NB4 (cell line): Measurements from ENCODE around the gene MCF2L.
"Not testable (repeated sequence)": the region's sequence is repeated elsewhere in the genome, so short reads cannot be mapped to it uniquely, and the experiment has no call there.

Experiments
- DNase-seq: peaks from one replicate; pipeline ENCODE4 v3.0.0; 2010; ENCODE audit warnings: low read depth
- H3K4me3 ChIP-seq: one replicate; pipeline ENCODE4 v1.5.1; 2011; ENCODE audit warnings: mild to moderate bottlenecking, low read depth, low read length, moderate library complexity
- MYC ChIP-seq: IDR thresholded peaks from 2 replicates; pipeline ENCODE4 v1.6.1; 2011; ENCODE audit warnings: low read depth, low read length
- POLR2A ChIP-seq: IDR thresholded peaks from 2 replicates; pipeline ENCODE4 v1.6.1; 2011; ENCODE audit warnings: mild to moderate bottlenecking; ENCODE audit not compliant: insufficient read length; ENCODE audit errors: extremely low read depth
- TF ChIP-seq, protein P1 (sequence below): IDR thresholded peaks from 2 replicates; pipeline ENCODE4 v1.6.1; 2011; ENCODE audit warnings: low read depth, low read length
- TF ChIP-seq, protein P2 (sequence below): IDR thresholded peaks from one replicate; pipeline ENCODE4 v1.5.1; 2012; ENCODE audit warnings: low read depth, low read length

Gene MCF2L

DNA sequence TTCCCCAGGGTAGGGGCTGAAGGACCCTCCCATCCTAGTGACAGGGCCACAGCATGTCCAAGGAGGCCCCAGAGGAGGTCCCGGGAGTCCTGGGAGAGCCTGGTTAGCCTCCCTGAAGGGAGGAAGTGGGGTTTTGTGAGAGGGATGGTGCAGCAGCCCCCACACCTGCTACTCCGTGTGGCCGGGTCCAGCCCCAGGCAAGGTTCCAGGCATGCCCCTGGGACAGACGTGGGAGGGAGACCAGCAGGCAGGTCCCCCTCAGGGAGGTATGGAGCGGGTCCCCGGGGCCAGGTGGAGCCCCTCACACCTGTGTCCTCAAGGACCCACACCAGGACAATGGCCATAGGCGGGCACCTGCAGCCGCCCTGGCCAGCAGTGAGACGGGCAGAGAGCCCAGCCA is 134.6 kb downstream of the MCF2L start:
- H3K4me3 ChIP-seq, result no peak overlapping the region
- DNase-seq, result no peak
- TF ChIP-seq MYC (no peak), POLR2A (no peak)
- TF ChIP-seq, protein P1, sequence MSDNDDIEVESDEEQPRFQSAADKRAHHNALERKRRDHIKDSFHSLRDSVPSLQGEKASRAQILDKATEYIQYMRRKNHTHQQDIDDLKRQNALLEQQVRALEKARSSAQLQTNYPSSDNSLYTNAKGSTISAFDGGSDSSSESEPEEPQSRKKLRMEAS, result no peak
- TF ChIP-seq, protein P2, sequence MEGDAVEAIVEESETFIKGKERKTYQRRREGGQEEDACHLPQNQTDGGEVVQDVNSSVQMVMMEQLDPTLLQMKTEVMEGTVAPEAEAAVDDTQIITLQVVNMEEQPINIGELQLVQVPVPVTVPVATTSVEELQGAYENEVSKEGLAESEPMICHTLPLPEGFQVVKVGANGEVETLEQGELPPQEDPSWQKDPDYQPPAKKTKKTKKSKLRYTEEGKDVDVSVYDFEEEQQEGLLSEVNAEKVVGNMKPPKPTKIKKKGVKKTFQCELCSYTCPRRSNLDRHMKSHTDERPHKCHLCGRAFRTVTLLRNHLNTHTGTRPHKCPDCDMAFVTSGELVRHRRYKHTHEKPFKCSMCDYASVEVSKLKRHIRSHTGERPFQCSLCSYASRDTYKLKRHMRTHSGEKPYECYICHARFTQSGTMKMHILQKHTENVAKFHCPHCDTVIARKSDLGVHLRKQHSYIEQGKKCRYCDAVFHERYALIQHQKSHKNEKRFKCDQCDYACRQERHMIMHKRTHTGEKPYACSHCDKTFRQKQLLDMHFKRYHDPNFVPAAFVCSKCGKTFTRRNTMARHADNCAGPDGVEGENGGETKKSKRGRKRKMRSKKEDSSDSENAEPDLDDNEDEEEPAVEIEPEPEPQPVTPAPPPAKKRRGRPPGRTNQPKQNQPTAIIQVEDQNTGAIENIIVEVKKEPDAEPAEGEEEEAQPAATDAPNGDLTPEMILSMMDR, result no peak

DNA sequence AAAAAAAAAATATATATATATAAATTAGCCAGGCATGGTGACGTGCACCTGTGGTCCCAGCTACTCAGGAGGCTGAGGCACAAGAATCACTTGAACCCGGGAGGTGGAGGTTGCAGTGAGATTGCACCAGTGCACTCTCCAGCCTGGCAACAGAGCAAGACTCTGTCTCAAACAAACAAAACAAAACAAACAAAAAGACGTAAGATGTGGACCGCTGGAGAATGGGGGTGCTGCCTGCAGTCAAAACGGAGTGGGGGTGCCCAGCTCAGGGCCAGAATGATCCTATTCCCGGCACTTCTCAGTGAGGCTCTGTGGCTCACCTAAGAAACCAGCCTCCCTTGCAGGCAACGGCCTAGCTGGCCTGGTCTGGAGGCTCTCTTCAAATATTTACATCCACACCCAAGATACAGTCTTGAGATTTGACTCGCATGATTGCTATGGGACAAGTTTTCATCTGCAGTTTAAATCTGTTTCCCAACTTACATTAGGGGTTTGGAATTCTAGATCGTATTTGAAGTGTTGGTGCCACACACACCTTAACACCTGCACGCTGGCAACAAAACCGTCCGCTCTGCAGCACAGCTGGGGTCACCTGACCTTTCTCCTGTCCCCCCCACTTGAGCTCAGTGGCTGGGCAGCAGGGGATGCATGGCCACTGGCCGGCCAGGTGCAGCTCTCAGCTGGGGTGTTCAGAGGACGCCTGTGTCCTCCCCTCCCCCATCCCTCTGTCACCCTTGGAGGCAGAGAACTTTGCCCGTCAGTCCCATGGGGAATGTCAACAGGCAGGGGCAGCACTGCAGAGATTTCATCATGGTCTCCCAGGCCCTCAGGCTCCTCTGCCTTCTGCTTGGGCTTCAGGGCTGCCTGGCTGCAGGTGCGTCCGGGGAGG is 136.3 kb downstream of the MCF2L start, which contains the start of gene F7:
Gene F7, plus strand, starts transcription at position 760 of the 889 bp plus-strand sequence. Its CDS starts 51 bp downstream, at position 811.
- DNase-seq, result no peak
- no peak within 1 kb of the TSS for H3K4me3 ChIP-seq
- TF ChIP-seq, protein P1, result no peak
- TF ChIP-seq, protein P2, result no peak
- TF ChIP-seq POLR2A (no peak), MYC (no peak)

DNA sequence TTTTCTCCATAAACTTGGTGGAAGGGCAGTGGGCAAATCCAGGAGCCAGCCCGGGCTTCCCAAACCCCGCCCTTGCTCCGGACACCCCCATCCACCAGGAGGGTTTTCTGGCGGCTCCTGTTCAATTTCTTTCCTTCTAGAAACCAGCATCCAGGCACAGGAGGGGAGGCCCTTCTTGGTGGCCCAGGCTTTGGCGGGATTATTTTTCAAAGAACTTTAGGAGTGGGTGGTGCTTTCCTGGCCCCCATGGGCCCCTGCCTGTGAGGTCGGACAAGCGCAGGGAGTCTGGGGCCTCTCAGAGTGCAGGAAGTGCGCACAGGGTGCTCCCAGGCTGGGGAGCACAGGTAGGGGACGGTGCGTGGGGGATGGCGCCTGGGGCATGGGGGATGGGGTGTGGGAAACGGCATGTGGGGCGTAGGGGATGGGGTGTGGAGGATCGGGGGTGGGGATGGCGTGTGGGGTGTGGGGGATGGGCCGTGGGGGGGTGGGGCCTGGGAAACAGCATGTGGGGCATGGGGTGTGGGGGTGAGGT is 137.0 kb downstream of the MCF2L start:
- DNase-seq, result no peak
- no peak overlapping the region for H3K4me3 ChIP-seq
- no peak for TF ChIP-seq POLR2A
- TF ChIP-seq, protein P1, result no peak
- no peak for TF ChIP-seq MYC
- TF ChIP-seq, protein P2, result no peak

DNA sequence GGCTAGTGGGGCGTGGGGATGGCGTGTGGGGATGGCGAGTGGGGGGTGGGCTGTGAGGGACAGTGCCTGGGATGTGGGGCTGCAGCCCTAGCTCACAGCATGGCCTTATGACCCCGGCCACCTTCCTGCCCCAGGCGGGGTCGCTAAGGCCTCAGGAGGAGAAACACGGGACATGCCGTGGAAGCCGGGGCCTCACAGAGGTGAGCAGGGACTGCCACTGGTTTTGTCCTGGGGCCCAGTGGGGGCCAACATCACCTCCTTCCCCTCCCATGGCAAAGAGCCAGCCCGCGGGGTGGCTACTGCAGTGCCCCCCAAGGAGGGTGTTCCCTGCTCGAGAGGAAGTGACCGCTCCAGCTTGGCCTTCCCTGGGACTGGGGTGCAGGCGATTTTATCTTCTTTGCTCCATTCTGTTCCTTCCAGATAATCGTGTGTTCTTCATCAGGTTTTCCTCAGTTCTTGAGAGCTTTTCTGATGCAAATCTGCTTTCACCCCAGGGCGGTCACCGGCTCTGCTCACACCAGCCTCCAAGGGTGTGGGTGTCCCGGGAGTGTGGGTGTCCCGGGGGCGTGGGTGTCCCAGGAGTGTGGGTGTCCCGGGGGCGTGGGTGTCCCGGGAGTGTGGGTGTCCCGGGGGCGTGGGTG is 137.8 kb downstream of the MCF2L start:
- DNase-seq, result no peak
- no peak overlapping the region for H3K4me3 ChIP-seq
- TF ChIP-seq, protein P1, result no peak
- TF ChIP-seq, protein P2, result no peak
- TF ChIP-seq POLR2A, result no peak
- no peak for TF ChIP-seq MYC

DNA sequence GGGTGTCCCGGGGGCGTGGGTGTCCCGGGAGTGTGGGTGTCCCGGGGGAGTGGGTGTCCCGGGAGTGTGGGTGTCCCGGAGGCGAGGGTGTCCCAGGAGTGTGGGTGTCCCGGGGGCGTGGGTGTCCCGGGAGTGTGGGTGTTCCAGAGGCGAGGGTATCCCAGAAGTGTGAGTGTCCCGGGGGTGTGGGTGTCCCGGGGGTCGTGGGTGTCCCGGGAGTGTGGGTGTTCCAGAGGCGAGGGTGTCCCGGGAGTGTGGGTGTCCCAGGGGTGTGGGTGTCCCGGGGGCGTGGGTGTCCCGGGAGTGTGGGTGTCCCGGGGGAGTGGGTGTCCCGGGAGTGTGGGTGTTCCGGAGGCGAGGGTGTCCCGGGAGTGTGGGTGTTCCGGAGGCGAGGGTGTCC is 139.5 kb downstream of the MCF2L start:
- not testable (repeated sequence) for H3K4me3 ChIP-seq, DNase-seq
